Measurements from ENCODE around the gene AK3.
A peak's percentile ranks its signal among the peaks of the same experiment; 100 is the strongest.

The AK3 gene

GRCh38 chr9:4746278-4747030 is 5.5 kb upstream of the AK3 start:
- DNase-seq: no peak

- no peak for DNase-seq
These were observed 2.3 kb upstream of the AK3 start for GRCh38 chr9:4743131-4743875.

- no peak for DNase-seq
These were observed 1.2 kb upstream of the AK3 start for GRCh38 chr9:4742246-4742645.

- peak; percentile 13 for DNase-seq
These were observed 525 bp upstream of the AK3 start for GRCh38 chr9:4741365-4742089.

GRCh38 chr9:4740388-4740637 is 689 bp downstream of the AK3 start:
- no peak for DNase-seq

GRCh38 chr9:4739587-4740387 is 1.2 kb downstream of the AK3 start:
- no peak for DNase-seq

GRCh38 chr9:4738866-4739586 is 2.0 kb downstream of the AK3 start:
- no peak for DNase-seq

- DNase-seq: no peak
These were observed 6.9 kb downstream of the AK3 start for GRCh38 chr9:4734150-4734549.

- no peak for DNase-seq
These were observed 8.1 kb downstream of the AK3 start for GRCh38 chr9:4732890-4733289.

- no peak for DNase-seq
These were observed 13.4 kb downstream of the AK3 start for GRCh38 chr9:4727593-4727992.

GRCh38 chr9:4725706-4726442 is 15.1 kb downstream of the AK3 start:
- DNase-seq: no peak

- no peak for DNase-seq
These were observed 19.3 kb downstream of the AK3 start for GRCh38 chr9:4721736-4722135.

GRCh38 chr9:4718911-4719310 is 22.1 kb downstream of the AK3 start:
- DNase-seq: no peak

GRCh38 chr9:4717815-4718214 is 23.2 kb downstream of the AK3 start:
- DNase-seq: no peak

GRCh38 chr9:4716163-4716562 is 24.8 kb downstream of the AK3 start:
- no peak for DNase-seq

- no peak for DNase-seq
These were observed 26.6 kb downstream of the AK3 start for GRCh38 chr9:4714266-4715016.

- no peak for DNase-seq
These were observed 27.2 kb downstream of the AK3 start for GRCh38 chr9:4713849-4714248.

GRCh38 chr9:4709380-4709779 is 31.6 kb downstream of the AK3 start:
- no peak for DNase-seq

- DNase-seq: no peak
These were observed 33.9 kb downstream of the AK3 start for GRCh38 chr9:4706971-4707622.

GRCh38 chr9:4706021-4706420 is 35.0 kb downstream of the AK3 start:
- DNase-seq: no peak

GRCh38 chr9:4704129-4704528 is 36.9 kb downstream of the AK3 start:
- no peak for DNase-seq
